HG03457 (cell line): ENCODE results near the gene CCDC186.

ENCODE experiments used
- ATAC-seq: cut with Tn5 transposase; IDR thresholded peaks from one replicate; pipeline ENCODE4 v1.9.1; 2021; ENCODE audit warnings: moderate number of reproducible peaks; ENCODE audit not compliant: unreplicated experiment

Gene CCDC186

DNA sequence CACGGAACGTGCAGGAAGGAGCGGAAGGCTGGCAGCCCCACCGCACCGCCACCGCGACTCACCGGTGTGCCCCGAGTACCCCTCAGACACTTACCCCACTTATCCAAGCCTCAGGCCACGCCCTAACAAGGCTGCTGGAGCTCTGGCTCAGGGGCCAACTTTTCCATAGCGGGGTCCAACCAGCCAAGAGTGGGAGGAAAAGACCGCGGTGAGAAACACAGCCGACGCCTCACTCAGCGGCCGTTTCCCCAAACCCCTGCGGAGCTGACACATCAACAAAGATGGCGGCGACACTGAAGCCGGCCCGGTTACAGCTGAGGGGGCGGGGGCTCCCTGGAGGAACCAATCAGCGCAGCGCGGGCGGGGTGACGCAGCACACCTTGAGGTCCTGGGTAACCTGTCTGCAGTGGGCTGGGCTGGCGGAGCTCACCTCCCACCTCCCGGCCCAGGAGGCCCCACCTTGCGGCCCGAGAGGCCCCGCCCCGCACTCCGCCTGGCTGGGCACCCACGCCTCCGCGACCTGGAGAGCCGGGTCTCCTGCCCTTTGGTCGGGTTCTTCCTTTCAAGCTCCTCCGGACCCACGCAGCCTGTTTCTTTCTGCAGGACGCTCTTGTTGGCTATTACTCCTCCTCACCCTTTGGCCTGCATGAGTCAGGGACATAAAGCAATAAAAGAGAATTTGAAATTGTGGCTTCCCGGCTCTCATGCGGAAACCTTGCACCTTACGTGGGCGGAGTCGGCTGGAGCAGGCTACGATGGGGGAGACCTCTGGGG is at the start of gene CCDC186:
TSS of gene CCDC186 (minus strand) at position 283 of the 774 bp plus-strand sequence. CDS start 10,935 bp downstream, outside the sequence.
- peak; percentile 99 for ATAC-seq

DNA sequence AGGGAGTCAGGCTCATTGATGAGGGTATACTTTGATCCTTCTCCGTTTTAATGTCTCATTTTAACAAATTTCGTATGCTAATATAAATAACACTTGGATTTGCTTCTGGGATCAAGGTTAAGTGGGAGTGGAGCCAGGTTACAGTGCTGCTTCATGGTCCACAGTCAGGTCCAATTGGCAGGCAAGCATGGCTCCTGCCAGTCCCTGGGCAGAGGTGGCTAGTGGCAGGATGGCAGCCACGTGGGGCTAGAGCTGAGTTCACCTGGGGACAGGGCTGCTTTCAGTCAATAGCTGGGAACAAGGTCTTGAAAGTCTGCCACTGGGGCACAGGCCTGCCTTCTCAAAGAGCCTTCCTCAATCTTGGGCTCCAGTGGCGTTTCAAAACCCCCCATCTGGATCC is 49.1 kb upstream of the CCDC186 start:
- no peak for ATAC-seq

DNA sequence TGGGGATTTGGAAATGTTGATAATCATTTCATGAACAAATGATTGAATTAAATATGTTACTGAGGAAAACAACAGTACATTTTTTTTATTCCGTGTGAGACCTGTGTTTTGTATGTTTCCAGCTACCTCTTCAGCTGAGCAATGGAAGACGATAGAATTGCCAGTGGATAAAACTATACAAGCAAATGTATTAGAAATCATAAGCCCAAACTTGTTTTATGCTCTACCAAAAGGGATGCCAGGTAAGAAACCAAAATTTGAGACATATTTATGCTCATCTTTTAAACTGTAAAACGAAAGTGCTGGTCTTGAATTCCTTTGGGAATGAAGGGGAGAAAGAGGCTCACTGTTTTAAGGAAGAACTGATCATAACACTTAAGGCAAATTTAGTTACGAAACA is 47.2 kb upstream of the CCDC186 start:
- no peak for ATAC-seq

- no peak for ATAC-seq
Observed at GRCh38 chr10:114220281-114220680, 46.3 kb upstream of the CCDC186 start.

GRCh38 chr10:114215033-114215432 is 41.0 kb upstream of the CCDC186 start:
- no peak for ATAC-seq

- no peak for ATAC-seq
Observed at GRCh38 chr10:114212153-114212552, 38.1 kb upstream of the CCDC186 start.

DNA sequence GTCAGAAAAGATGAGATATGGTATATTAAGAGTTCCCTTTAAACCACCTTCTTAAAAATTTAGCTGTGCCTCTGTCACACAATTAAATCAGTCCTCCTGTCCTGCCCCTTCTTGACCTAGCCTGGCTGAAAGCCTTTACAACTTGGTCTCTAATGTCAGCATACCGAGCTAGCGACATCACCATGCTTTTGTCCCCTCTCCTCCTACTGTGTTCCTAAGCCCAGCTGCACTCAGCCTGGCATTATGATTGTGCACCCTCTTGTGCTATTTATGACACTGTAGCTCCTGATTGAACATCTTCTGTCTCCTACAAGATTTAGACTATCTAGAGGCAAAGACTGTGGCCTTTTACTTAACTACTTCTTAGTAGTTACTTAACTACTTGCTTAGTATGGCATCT is 34.3 kb upstream of the CCDC186 start:
- ATAC-seq, result no peak

GRCh38 chr10:114207349-114207748 is 33.3 kb upstream of the CCDC186 start:
- ATAC-seq, result no peak

- no peak for ATAC-seq
Observed at GRCh38 chr10:114206902-114207301, 32.9 kb upstream of the CCDC186 start.

GRCh38 chr10:114202812-114203211 is 28.8 kb upstream of the CCDC186 start:
- ATAC-seq, result no peak

GRCh38 chr10:114199239-114199638 is 25.2 kb upstream of the CCDC186 start:
- no peak for ATAC-seq

DNA sequence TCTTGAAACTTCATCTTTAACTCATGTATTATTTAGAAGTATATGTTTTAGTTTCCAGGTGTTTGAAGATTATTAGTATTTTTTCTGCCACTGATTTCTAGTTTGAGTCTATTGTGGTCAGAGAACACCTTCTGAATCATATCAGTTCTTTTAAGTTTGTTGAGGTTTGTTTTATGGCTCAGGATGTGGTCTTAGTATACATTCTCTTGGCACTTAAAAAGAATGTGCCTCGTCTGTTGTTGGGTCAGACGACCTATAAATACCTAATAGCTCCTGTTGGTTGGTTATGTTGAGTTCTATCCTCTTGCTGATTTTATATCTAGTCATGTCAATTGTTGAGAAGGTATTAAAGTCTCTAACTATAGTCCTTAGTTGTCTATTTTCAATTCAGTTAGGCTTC is 21.1 kb upstream of the CCDC186 start:
- peak; percentile 95 for ATAC-seq

GRCh38 chr10:114189700-114190099 is 15.7 kb upstream of the CCDC186 start:
- ATAC-seq, result no peak

DNA sequence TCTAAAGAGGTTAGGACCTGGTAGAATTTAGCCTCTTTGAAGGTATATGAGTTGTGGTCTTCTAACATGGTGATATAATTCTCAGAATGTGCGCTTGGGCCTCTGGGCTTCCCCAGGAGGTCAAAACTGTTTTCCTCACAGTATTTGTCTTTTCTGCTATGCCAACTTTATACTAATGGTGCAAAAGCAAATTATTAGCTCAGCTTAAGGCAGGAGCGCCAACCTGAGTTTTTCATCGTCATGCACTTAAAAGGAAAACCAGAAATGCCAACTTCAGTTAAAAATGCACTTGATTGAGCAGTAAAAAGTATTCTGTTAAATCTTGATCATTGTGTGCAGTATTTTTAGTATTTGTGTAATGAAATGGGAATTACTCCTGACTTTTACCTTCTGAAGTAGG is 14.9 kb upstream of the CCDC186 start:
- ATAC-seq, result no peak

GRCh38 chr10:114188001-114188400 is 14.0 kb upstream of the CCDC186 start:
- no peak for ATAC-seq

- no peak for ATAC-seq
Observed at GRCh38 chr10:114184276-114184675, 10.3 kb upstream of the CCDC186 start.

- ATAC-seq, result no peak
Observed at GRCh38 chr10:114183563-114183962, 9.6 kb upstream of the CCDC186 start.

- ATAC-seq, result no peak
Observed at GRCh38 chr10:114181971-114182370, 8.0 kb upstream of the CCDC186 start.

DNA sequence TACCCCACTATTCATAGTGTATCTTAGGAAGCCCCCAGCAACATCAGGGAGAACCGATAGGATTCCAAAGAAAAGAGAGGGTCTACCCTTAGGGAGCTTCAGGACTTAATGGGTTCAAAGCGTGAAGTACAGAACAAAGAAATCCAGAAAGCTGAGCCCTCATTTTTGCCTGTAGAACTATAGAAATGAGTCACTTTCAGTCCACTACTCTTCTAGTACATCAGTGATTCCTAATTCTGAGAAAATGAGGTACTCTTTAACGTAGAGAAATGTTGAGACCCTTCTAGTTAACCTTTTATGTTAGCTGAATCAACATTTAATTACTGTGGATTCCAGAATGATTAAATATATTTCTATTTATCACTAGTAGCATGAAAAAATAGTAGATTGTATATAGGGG is 6.9 kb upstream of the CCDC186 start:
- ATAC-seq, result no peak

- ATAC-seq, result no peak
Observed at GRCh38 chr10:114179747-114180146, 5.7 kb upstream of the CCDC186 start.

DNA sequence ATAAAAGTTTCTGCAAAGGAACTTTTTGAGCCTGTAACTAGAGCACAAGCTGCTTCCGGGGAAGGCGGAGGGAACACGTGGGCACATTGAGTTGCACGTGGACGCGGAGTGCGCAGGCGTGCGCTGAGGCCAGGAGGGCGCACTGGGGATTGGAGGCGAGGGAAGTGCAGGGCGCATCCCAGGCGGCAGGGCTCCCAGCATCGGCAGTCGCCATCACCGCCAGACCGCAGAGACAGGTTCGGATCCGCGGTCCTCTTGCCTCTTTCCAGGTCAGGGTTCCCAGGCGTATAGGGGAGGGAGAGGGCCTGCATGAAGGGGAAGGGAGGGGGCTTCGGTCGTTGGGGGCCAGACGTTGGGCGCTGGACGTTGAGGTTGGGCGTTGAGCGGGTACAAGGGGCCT is 5.1 kb upstream of the CCDC186 start, which contains the start of gene TDRD1:
TSS of gene TDRD1 (plus strand) at position 206 of the 400 bp plus-strand sequence. CDS start 8,479 bp downstream, outside the sequence.
- ATAC-seq, result no peak

DNA sequence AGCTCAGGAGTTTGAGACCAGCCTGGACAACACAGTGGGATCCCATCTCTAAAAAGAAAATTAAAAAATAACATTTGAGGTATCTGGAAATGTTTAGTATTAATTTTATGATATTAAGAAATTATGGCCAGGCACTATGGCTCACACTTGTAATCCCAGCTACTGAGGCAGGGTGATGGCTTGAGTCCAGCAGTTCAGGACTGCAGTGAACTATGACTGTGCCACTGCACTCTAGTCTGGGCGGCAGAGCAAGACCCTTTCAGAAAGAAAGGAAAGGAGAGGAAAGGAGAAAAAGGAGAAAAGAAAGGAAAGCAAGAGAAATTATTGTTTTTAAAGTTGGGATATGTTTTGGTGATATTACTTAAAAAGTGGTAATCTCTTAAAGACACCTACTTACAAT is 2.5 kb upstream of the CCDC186 start:
- ATAC-seq, result no peak

DNA sequence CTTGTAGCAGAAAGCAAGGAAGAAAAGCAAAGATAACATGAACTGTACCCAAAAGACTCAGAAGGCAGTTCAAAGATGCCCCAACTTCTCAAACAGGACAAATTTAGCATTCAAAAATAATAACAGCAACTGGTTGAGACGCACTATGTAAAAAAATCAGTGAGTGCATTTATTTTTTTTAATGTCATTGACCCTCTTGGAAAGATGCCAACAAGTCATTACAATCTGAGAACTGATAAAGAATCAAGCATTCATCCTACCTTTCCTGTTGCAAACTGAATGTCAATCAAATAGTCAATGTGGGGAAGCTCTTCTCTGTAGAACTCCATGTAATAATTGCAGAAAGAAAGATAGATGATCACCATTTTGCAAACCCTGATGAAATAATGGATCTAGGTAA is 1.7 kb upstream of the CCDC186 start:
- ATAC-seq, result no peak
